Endothelial cell (in vitro differentiated cells): ENCODE results near the gene DSTN. TPM values are rescaled to one million over a fixed set of nuclear protein-coding genes. Genes with fewer than 3 reads are reported as not detected.

Source experiments
- DNase-seq: peaks from one replicate; pipeline ENCODE4 v3.0.0; 2021; ENCODE audit warnings: low spot score
- H3K27ac Mint-ChIP-seq: one replicate; pipeline ENCODE4 v1.8.0; 2021; ENCODE audit warnings: mixed read lengths, inconsistent platforms; ENCODE audit not compliant: unreplicated experiment
- H3K27me3 Mint-ChIP-seq: one replicate; pipeline ENCODE4 v1.8.0; 2021; ENCODE audit warnings: mild to moderate bottlenecking, moderate library complexity, mixed read lengths, inconsistent platforms; ENCODE audit not compliant: unreplicated experiment
- H3K36me3 Mint-ChIP-seq: one replicate; pipeline ENCODE4 v1.8.0; 2021; ENCODE audit warnings: mild to moderate bottlenecking, low read depth, mixed read lengths, inconsistent platforms; ENCODE audit not compliant: unreplicated experiment
- H3K4me1 Mint-ChIP-seq: one replicate; pipeline ENCODE4 v1.8.0; 2021; ENCODE audit warnings: mild to moderate bottlenecking, mixed read lengths, inconsistent platforms; ENCODE audit not compliant: unreplicated experiment
- H3K4me3 Mint-ChIP-seq: one replicate; pipeline ENCODE4 v1.8.0; 2021; ENCODE audit warnings: mild to moderate bottlenecking, mixed read lengths, inconsistent platforms; ENCODE audit not compliant: unreplicated experiment
- H3K9me3 Mint-ChIP-seq: one replicate; pipeline ENCODE4 v1.8.0; 2021; ENCODE audit warnings: mixed read lengths, inconsistent platforms; ENCODE audit not compliant: unreplicated experiment
- total RNA-seq: library from RNA; stranded (reverse); fragmentation: NEBNext Ultra II Directional; extraction: Animal tissue kit (Norgen Biotek cat#: 25700); gene quantifications from one replicate; pipeline ENCODE4 v1.2.1, GENCODE V29; 2021; ENCODE audit not compliant: unreplicated experiment
- TF ChIP-seq, protein P1 (sequence below): fragments of 200-600 bp; sonication (generic); IDR thresholded peaks from one replicate; pipeline ENCODE4 v1.5.0; 2021; ENCODE audit warnings: antibody characterized with exemption; ENCODE audit not compliant: unreplicated experiment

Gene DSTN
- total RNA-seq, 1 donor from 2014 or later, result 142 TPM

- Mint-ChIP-seq H3K4me3 (no peak overlapping the region), H3K36me3 (no peaks in the 10 kb centered on the region), H3K27ac (no peak overlapping the region), H3K9me3 (no peaks in the 10 kb centered on the region), H3K4me1 (peaks cover 2% of the 10 kb centered on the region), H3K27me3 (no peaks in the 10 kb centered on the region)
- DNase-seq, result no peak
- TF ChIP-seq, protein P1, sequence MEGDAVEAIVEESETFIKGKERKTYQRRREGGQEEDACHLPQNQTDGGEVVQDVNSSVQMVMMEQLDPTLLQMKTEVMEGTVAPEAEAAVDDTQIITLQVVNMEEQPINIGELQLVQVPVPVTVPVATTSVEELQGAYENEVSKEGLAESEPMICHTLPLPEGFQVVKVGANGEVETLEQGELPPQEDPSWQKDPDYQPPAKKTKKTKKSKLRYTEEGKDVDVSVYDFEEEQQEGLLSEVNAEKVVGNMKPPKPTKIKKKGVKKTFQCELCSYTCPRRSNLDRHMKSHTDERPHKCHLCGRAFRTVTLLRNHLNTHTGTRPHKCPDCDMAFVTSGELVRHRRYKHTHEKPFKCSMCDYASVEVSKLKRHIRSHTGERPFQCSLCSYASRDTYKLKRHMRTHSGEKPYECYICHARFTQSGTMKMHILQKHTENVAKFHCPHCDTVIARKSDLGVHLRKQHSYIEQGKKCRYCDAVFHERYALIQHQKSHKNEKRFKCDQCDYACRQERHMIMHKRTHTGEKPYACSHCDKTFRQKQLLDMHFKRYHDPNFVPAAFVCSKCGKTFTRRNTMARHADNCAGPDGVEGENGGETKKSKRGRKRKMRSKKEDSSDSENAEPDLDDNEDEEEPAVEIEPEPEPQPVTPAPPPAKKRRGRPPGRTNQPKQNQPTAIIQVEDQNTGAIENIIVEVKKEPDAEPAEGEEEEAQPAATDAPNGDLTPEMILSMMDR, result no peak
Observed at GRCh38 chr20:17586250-17586649, 16.4 kb downstream of the DSTN start.

DNA sequence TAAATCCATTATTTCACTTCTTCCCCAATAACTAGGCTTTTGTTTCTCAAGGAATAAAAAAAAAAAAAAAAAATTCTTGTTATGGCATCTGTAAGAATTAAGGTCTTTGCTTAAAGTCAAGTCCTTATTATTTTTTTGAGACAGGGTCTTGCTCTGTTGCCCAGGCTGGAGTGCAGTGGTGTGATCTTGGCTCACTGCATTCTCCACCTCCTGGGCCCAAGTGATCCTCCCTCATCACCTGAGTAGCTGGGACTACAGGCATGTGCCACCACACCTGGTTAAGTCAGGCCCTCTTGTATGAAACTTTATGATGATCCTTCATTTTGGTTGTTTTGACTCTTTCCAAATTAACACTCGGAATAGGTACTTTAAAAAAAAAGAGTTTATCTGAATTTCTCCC, 17.3 kb downstream of the DSTN start:
- TF ChIP-seq, protein P1, result no peak
- no peak for DNase-seq
- Mint-ChIP-seq H3K36me3 (no peaks in the 10 kb centered on the region), H3K27me3 (no peaks in the 10 kb centered on the region), H3K4me1 (peaks cover 2% of the 10 kb centered on the region), H3K27ac (no peak overlapping the region), H3K9me3 (no peaks in the 10 kb centered on the region), H3K4me3 (no peak overlapping the region)

DNA sequence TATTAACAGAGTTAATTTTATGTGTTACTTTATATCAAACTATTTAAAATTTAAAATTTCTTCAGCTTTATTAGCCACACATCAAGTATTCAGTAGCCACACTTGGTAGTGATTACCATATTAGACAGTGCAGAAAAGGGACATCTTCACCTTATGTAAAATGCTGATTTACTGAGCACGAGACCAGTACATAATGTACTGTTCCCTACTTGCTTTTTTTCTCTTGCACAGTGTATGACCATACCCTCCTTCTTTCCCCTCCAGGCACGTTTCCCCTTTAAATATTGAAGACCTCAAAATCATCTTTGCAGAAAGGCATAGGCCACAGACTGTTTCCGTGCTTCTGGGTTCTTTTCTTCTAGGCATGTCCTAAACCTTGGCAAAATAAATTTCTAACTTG, 17.9 kb downstream of the DSTN start:
- Mint-ChIP-seq H3K27me3 (no peaks in the 10 kb centered on the region), H3K4me1 (peaks cover 2% of the 10 kb centered on the region), H3K4me3 (no peak overlapping the region), H3K9me3 (no peaks in the 10 kb centered on the region), H3K36me3 (no peaks in the 10 kb centered on the region), H3K27ac (no peak overlapping the region)
- no peak for DNase-seq
- TF ChIP-seq, protein P1, result no peak

DNA sequence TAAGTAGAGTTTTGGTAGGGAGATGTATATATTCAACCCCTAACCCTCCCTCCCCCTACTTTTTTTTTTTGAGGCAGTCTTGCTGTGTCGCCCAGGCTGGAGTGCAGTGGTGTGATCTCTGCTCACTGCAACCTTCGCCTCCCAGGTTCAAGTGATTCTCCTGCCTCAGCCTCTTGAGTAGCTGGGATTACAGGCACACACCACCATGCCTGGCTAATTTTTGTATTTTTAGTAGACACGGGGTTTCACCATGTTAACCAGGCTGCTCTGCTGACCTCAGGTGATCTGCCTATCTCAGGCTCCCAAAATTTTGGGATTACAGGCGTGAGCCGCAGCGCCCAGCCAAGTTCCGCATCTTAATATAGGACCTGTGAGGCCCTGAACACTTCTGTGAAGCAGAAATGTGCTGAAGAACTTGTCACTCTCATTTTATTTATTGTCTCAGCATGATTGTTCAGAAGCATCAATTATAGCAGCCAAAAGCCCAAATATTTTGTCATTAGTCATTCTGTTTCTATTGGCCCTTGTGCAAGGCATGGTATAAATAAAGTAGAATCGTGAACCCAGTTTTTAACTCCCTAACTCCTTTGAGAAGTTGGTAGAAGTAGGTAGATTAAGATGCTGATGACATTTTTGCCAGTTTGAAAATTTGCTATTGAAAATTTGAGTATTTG, 19.4 kb downstream of the DSTN start:
- Mint-ChIP-seq H3K4me3 (no peak overlapping the region), H3K9me3 (no peaks in the 10 kb centered on the region), H3K36me3 (no peaks in the 10 kb centered on the region), H3K27me3 (no peaks in the 10 kb centered on the region), H3K4me1 (peaks cover 6% of the 10 kb centered on the region), H3K27ac (no peak overlapping the region)
- no peak for DNase-seq
- TF ChIP-seq, protein P1, result no peak

GRCh38 chr20:17590245-17590644, 20.4 kb downstream of the DSTN start:
- TF ChIP-seq, protein P1, result no peak
- DNase-seq, result no peak
- H3K9me3 Mint-ChIP-seq, result no peaks in the 10 kb centered on the region
- H3K4me3 Mint-ChIP-seq, result no peak overlapping the region
- H3K27me3 Mint-ChIP-seq, result no peaks in the 10 kb centered on the region
- H3K27ac Mint-ChIP-seq, result no peak overlapping the region
- peaks cover 14% of the 10 kb centered on the region for H3K4me1 Mint-ChIP-seq
- no peaks in the 10 kb centered on the region for H3K36me3 Mint-ChIP-seq
